HEK293 (cell line): ENCODE results near the gene ARFGEF2.

Experiments
- BCL11B ChIP-seq: fragments of 450-650 bp; formaldehyde crosslinking; IDR thresholded peaks from 2 replicates; pipeline ENCODE4 v1.5.1; 2016; ENCODE audit warnings: low read depth, missing biosample characterization, missing genetic modification characterization
- HOXC10 ChIP-seq: sonication (generic); formaldehyde crosslinking; IDR thresholded peaks from 2 replicates; pipeline ENCODE4 v1.8.1; 2023; ENCODE audit warnings: mild to moderate bottlenecking, missing genetic modification reagents
- HOXD13 ChIP-seq: sonication (generic); formaldehyde crosslinking; IDR thresholded peaks from 2 replicates; pipeline ENCODE4 v1.8.0; 2022; ENCODE audit warnings: missing genetic modification reagents, borderline replicate concordance
- KLF9 ChIP-seq: fragments of 450-650 bp; formaldehyde crosslinking; IDR thresholded peaks from 2 replicates; pipeline ENCODE4 v1.5.1; 2016; ENCODE audit warnings: missing biosample characterization, missing genetic modification characterization, low read depth
- MEIS1 ChIP-seq: sonication (generic); formaldehyde crosslinking; IDR thresholded peaks from 2 replicates; pipeline ENCODE4 v1.8.1; 2022; ENCODE audit warnings: missing genetic modification reagents, mild to moderate bottlenecking, borderline replicate concordance
- SCRT1 ChIP-seq: fragments of 450-650 bp; formaldehyde crosslinking; IDR thresholded peaks from 2 replicates; pipeline ENCODE4 v1.5.1; 2016; ENCODE audit warnings: missing biosample characterization, missing genetic modification characterization, borderline replicate concordance
- TRIM28 ChIP-seq: IDR thresholded peaks from 2 replicates; pipeline ENCODE4 v1.6.1; 2011; ENCODE audit warnings: low read length, control low read depth, borderline replicate concordance
- ZBTB17 ChIP-seq: fragments of 450-650 bp; formaldehyde crosslinking; IDR thresholded peaks from 2 replicates; pipeline ENCODE4 v1.5.1; 2016; ENCODE audit warnings: missing biosample characterization, missing genetic modification characterization
- ZNF10 ChIP-seq: fragments of 450-650 bp; formaldehyde crosslinking; IDR thresholded peaks from 2 replicates; pipeline ENCODE4 v1.5.1; 2017; ENCODE audit warnings: missing biosample characterization, missing genetic modification characterization
- ZNF132 ChIP-seq: fragments of 450-650 bp; formaldehyde crosslinking; IDR thresholded peaks from 2 replicates; pipeline ENCODE4 v1.5.1; 2017; ENCODE audit warnings: missing biosample characterization, missing genetic modification characterization, borderline replicate concordance
- ZNF16 ChIP-seq: fragments of 450-650 bp; formaldehyde crosslinking; IDR thresholded peaks from 2 replicates; pipeline ENCODE4 v1.5.1; 2016; ENCODE audit warnings: low read depth, missing biosample characterization, missing genetic modification characterization
- ZNF223 ChIP-seq: fragments of 450-650 bp; formaldehyde crosslinking; IDR thresholded peaks from 2 replicates; pipeline ENCODE4 v1.5.1; 2016; ENCODE audit warnings: missing biosample characterization, missing genetic modification characterization
- ZNF274 ChIP-seq, 2 experiments: fragments of 200-500 bp in 1 of 2; fragments of 450-650 bp in 1 of 2; sonication (Bioruptor generic) in 1 of 2; formaldehyde crosslinking in 1 of 2; IDR thresholded peaks; 2 replicates each; pipeline versions ENCODE4 v1.5.1 to v1.6.1; 2014 to 2016; ENCODE audit warnings: borderline replicate concordance in 1 of 2, inconsistent platforms in 1 of 2, low read length in 1 of 2, missing biosample characterization in 1 of 2, missing genetic modification characterization in 1 of 2
- ZNF324 ChIP-seq: fragments of 450-650 bp; formaldehyde crosslinking; IDR thresholded peaks from 2 replicates; pipeline ENCODE4 v1.5.1; 2016; ENCODE audit warnings: missing biosample characterization, missing genetic modification characterization
- ZNF366 ChIP-seq: fragments of 450-650 bp; formaldehyde crosslinking; conservative IDR thresholded peaks from 2 replicates; pipeline ENCODE4 v1.5.1; 2016; ENCODE audit warnings: missing biosample characterization, missing genetic modification characterization
- ZNF394 ChIP-seq: fragments of 450-650 bp; formaldehyde crosslinking; IDR thresholded peaks from 2 replicates; pipeline ENCODE4 v1.5.1; 2016; ENCODE audit warnings: missing biosample characterization, missing genetic modification characterization, mild to moderate bottlenecking, moderate library complexity, borderline replicate concordance
- ZNF423 ChIP-seq: fragments of 450-650 bp; formaldehyde crosslinking; IDR thresholded peaks from 2 replicates; pipeline ENCODE4 v1.5.1; 2016; ENCODE audit warnings: missing biosample characterization, missing genetic modification characterization
- ZNF670 ChIP-seq: fragments of 450-650 bp; formaldehyde crosslinking; IDR thresholded peaks from 2 replicates; pipeline ENCODE4 v1.5.1; 2016; ENCODE audit warnings: missing biosample characterization, missing genetic modification characterization, low read depth
- ZNF776 ChIP-seq: fragments of 450-650 bp; formaldehyde crosslinking; IDR thresholded peaks from 2 replicates; pipeline ENCODE4 v1.5.0; 2017; ENCODE audit warnings: missing biosample characterization, missing genetic modification characterization, borderline replicate concordance
- ZNF792 ChIP-seq: fragments of 450-650 bp; formaldehyde crosslinking; IDR thresholded peaks from 2 replicates; pipeline ENCODE4 v1.5.1; 2016; ENCODE audit warnings: missing biosample characterization, missing genetic modification characterization
- ZSCAN23 ChIP-seq: fragments of 450-650 bp; formaldehyde crosslinking; IDR thresholded peaks from 2 replicates; pipeline ENCODE4 v1.5.1; 2016; ENCODE audit warnings: missing biosample characterization, missing genetic modification characterization
- TF ChIP-seq, protein P1 (sequence below): fragments of 450-650 bp; formaldehyde crosslinking; IDR thresholded peaks from 2 replicates; pipeline ENCODE4 v1.5.1; 2016; ENCODE audit warnings: missing biosample characterization, missing genetic modification characterization
- TF ChIP-seq, protein P2 (sequence below): fragments of 450-650 bp; formaldehyde crosslinking; optimal IDR thresholded peaks from 2 replicates; pipeline ENCODE3; 2016; ENCODE audit warnings: missing biosample characterization, mild to moderate bottlenecking, missing genetic modification characterization
- TF ChIP-seq, protein P3 (sequence below): IDR thresholded peaks from 2 replicates; pipeline ENCODE4 v1.6.1; 2011; ENCODE audit warnings: mild to moderate bottlenecking, low read depth, low read length, borderline replicate concordance
- TF ChIP-seq, protein P4 (sequence below): fragments of 450-650 bp; formaldehyde crosslinking; IDR thresholded peaks from 2 replicates; pipeline ENCODE4 v1.5.1; 2016; ENCODE audit warnings: missing biosample characterization, missing genetic modification characterization
- TF ChIP-seq, protein P5 (sequence below): fragments of 450-650 bp; formaldehyde crosslinking; IDR thresholded peaks from 2 replicates; pipeline ENCODE4 v1.5.1; 2016; ENCODE audit warnings: missing biosample characterization, missing genetic modification characterization
- TF ChIP-seq, protein P6 (sequence below): fragments of 450-650 bp; formaldehyde crosslinking; IDR thresholded peaks from 2 replicates; pipeline ENCODE4 v1.5.1; 2017; ENCODE audit warnings: missing biosample characterization, missing genetic modification characterization
- TF ChIP-seq, protein P7 (sequence below): fragments of 450-650 bp; formaldehyde crosslinking; IDR thresholded peaks from 2 replicates; pipeline ENCODE4 v1.5.1; 2016; ENCODE audit warnings: missing biosample characterization, missing genetic modification characterization

The ARFGEF2 gene

DNA sequence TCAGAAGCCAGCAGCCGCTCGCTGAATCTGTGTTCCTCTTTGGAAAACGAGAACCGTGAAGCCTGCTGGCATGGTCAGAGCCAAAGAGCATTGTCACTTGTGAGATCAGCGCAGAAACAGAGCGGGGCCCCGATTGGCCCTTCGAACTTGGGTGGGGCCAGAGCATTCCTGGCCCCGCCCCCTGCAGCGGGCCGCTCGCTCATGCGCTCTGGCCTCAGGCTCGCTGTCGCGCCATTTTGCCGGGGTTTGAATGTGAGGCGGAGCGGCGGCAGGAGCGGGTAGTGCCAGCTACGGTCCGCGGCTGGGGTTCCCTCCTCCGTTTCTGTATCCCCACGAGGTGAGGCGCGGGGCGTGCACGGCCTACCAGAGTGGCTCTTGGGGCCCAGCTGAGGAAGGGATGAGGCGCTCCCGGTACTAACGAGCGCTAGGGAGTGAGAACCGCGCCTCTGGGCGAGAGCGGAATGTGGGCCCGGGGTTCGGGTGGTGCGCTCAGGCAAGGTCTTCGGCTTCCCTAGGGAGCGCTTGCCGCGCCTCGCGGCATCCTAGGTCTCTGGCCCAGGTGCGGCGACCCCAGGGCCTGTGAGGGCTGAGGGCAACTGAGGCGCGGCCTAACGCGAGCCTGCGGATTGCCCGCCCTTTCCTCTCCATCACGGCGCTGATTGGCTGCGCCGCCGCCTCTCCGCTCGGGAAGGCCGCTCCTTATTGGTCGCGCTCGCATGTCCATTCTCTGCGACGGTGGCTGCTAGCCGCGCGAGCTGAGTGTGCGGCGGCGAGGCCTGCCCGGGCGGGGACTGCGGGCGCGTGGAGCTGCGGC lies 124.8 kb downstream of the ARFGEF2 start, which contains the start of gene CSE1L (continued):
- peak; percentile 27; the same call in 1 of the 2 replicates for TF ChIP-seq BCL11B (tag by site-specific recombination)
- no peak; the same call in 1 of the 2 replicates for TF ChIP-seq TRIM28
- TF ChIP-seq ZSCAN23 (tag by site-specific recombination) = peak; percentile 78; the same call in 1 of the 2 replicates
- TF ChIP-seq ZNF132 (tag by site-specific recombination) = no peak
- TF ChIP-seq HOXD13 (CRISPR knock-in tag) = no peak
- no peak for TF ChIP-seq ZNF10 (tag by site-specific recombination)
- TF ChIP-seq HOXC10 = no peak
- TF ChIP-seq, protein P1, sequence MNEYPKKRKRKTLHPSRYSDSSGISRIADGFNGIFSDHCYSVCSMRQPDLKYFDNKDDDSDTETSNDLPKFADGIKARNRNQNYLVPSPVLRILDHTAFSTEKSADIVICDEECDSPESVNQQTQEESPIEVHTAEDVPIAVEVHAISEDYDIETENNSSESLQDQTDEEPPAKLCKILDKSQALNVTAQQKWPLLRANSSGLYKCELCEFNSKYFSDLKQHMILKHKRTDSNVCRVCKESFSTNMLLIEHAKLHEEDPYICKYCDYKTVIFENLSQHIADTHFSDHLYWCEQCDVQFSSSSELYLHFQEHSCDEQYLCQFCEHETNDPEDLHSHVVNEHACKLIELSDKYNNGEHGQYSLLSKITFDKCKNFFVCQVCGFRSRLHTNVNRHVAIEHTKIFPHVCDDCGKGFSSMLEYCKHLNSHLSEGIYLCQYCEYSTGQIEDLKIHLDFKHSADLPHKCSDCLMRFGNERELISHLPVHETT (tag by site-specific recombination) = peak; percentile 69
- TF ChIP-seq ZNF776 (tag by site-specific recombination) = no peak
- TF ChIP-seq ZNF366 (tag by site-specific recombination) = no peak
- TF ChIP-seq ZNF274 (IDR thresholded peaks at IDR 0.05; ENCODE audit: low read length) = no peak
- no peak for TF ChIP-seq ZNF274 (tag by site-specific recombination; IDR thresholded peaks at IDR 0.05; ENCODE audit: borderline replicate concordance)
- TF ChIP-seq, protein P2, sequence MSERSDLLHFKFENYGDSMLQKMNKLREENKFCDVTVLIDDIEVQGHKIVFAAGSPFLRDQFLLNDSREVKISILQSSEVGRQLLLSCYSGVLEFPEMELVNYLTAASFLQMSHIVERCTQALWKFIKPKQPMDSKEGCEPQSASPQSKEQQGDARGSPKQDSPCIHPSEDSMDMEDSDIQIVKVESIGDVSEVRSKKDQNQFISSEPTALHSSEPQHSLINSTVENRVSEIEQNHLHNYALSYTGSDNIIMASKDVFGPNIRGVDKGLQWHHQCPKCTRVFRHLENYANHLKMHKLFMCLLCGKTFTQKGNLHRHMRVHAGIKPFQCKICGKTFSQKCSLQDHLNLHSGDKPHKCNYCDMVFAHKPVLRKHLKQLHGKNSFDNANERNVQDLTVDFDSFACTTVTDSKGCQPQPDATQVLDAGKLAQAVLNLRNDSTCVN (tag by site-specific recombination) = peak; percentile 97
- TF ChIP-seq ZNF394 (tag by site-specific recombination) = peak; percentile 47; the same call in 1 of the 2 replicates
- TF ChIP-seq ZBTB17 (tag by site-specific recombination) = peak; percentile 99
- TF ChIP-seq, protein P3, sequence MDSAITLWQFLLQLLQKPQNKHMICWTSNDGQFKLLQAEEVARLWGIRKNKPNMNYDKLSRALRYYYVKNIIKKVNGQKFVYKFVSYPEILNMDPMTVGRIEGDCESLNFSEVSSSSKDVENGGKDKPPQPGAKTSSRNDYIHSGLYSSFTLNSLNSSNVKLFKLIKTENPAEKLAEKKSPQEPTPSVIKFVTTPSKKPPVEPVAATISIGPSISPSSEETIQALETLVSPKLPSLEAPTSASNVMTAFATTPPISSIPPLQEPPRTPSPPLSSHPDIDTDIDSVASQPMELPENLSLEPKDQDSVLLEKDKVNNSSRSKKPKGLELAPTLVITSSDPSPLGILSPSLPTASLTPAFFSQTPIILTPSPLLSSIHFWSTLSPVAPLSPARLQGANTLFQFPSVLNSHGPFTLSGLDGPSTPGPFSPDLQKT = no peak
- TF ChIP-seq ZNF324 = peak; percentile 86
- TF ChIP-seq, protein P4, sequence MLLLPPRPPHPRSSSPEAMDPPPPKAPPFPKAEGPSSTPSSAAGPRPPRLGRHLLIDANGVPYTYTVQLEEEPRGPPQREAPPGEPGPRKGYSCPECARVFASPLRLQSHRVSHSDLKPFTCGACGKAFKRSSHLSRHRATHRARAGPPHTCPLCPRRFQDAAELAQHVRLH (tag by site-specific recombination) = no peak
- TF ChIP-seq SCRT1 = 0 out of 2 replicates have a peak, but pooled peaks have one; percentile 2
- no peak for TF ChIP-seq ZNF670 (tag by site-specific recombination)
- TF ChIP-seq ZNF792 (tag by site-specific recombination) = no peak
- TF ChIP-seq, protein P5, sequence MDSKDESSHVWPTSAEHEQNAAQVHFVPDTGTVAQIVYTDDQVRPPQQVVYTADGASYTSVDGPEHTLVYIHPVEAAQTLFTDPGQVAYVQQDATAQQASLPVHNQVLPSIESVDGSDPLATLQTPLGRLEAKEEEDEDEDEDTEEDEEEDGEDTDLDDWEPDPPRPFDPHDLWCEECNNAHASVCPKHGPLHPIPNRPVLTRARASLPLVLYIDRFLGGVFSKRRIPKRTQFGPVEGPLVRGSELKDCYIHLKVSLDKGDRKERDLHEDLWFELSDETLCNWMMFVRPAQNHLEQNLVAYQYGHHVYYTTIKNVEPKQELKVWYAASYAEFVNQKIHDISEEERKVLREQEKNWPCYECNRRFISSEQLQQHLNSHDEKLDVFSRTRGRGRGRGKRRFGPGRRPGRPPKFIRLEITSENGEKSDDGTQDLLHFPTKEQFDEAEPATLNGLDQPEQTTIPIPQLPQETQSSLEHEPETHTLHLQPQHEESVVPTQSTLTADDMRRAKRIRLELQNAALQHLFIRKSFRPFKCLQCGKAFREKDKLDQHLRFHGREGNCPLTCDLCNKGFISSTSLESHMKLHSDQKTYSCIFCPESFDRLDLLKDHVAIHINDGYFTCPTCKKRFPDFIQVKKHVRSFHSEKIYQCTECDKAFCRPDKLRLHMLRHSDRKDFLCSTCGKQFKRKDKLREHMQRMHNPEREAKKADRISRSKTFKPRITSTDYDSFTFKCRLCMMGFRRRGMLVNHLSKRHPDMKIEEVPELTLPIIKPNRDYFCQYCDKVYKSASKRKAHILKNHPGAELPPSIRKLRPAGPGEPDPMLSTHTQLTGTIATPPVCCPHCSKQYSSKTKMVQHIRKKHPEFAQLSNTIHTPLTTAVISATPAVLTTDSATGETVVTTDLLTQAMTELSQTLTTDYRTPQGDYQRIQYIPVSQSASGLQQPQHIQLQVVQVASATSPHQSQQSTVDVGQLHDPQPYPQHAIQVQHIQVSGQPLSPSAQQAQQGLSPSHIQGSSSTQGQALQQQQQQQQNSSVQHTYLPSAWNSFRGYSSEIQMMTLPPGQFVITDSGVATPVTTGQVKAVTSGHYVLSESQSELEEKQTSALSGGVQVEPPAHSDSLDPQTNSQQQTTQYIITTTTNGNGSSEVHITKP (tag by site-specific recombination) = no peak
- TF ChIP-seq, protein P6, sequence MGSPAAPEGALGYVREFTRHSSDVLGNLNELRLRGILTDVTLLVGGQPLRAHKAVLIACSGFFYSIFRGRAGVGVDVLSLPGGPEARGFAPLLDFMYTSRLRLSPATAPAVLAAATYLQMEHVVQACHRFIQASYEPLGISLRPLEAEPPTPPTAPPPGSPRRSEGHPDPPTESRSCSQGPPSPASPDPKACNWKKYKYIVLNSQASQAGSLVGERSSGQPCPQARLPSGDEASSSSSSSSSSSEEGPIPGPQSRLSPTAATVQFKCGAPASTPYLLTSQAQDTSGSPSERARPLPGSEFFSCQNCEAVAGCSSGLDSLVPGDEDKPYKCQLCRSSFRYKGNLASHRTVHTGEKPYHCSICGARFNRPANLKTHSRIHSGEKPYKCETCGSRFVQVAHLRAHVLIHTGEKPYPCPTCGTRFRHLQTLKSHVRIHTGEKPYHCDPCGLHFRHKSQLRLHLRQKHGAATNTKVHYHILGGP (tag by site-specific recombination) = no peak
- no peak for TF ChIP-seq ZNF16 (tag by site-specific recombination)
- peak; percentile 53 for TF ChIP-seq KLF9 (tag by site-specific recombination)
- no peak for TF ChIP-seq MEIS1 (CRISPR knock-in tag)
- TF ChIP-seq ZNF423 (tag by site-specific recombination) = no peak
- TF ChIP-seq, protein P7, sequence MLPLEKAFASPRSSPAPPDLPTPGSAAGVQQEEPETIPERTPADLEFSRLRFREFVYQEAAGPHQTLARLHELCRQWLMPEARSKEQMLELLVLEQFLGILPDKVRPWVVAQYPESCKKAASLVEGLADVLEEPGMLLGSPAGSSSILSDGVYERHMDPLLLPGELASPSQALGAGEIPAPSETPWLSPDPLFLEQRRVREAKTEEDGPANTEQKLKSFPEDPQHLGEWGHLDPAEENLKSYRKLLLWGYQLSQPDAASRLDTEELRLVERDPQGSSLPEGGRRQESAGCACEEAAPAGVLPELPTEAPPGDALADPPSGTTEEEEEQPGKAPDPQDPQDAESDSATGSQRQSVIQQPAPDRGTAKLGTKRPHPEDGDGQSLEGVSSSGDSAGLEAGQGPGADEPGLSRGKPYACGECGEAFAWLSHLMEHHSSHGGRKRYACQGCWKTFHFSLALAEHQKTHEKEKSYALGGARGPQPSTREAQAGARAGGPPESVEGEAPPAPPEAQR (tag by site-specific recombination) = no peak
- no peak for TF ChIP-seq ZNF223
